SH-SY5Y (cell line): ENCODE results near the gene PMM2.

ENCODE experiments used
- GATA2 ChIP-seq: IDR thresholded peaks from 2 replicates; pipeline ENCODE4 v1.6.1; 2011; ENCODE audit warnings: mild to moderate bottlenecking, low read depth, low read length
- GATA3 ChIP-seq: IDR thresholded peaks from 2 replicates; pipeline ENCODE4 v1.6.1; 2011; ENCODE audit warnings: low read depth, mild to moderate bottlenecking, low read length, moderate library complexity

GRCh38 chr16:8798535-8799157 lies 1.0 kb downstream of the PMM2 start:
- TF ChIP-seq GATA2: no peak
- no peak for TF ChIP-seq GATA3
